ENCODE data around the gene TMEM165.

Gene TMEM165

DNA sequence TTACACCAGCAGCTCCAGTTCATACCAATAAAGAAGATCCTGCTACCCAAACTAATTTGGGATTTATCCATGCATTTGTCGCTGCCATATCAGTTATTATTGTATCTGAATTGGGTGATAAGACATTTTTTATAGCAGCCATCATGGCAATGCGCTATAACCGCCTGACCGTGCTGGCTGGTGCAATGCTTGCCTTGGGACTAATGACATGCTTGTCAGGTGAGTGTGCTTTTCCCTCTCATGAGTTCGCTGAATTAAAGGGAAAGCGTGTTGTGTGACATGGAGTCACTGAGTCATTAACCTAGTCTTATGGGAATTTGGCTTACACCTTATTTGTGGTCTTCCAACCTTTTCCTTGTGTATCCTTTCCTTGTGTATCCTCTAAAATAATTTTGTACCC, 15.9 kb downstream of the TMEM165 start:
- Histone ChIP-seq H3K27me3 (ENCODE audit: low read length) (no peaks in the 10 kb centered on the region), H3K9me3 (ENCODE audit: insufficient read depth, low read length) (no peaks in the 10 kb centered on the region), H3K79me2 (ENCODE audit: insufficient read depth, low read length) (peaks cover 51% of the 10 kb centered on the region), H3K9ac (ENCODE audit: low read length) (no peak overlapping the region), H3F3A (ENCODE audit: insufficient read depth) (no peaks in the 10 kb centered on the region), H2AFZ (ENCODE audit: low read depth, low read length, severe bottlenecking) (no peak overlapping the region), H3K36me3 (ENCODE audit: low read length) (peaks cover 3% of the 10 kb centered on the region; the same call in 1 of the 2 replicates), H3K27ac (ENCODE audit: low read depth, low read length) (no peak overlapping the region), H3K4me2 (ENCODE audit: low read depth, low read length, poor library complexity, severe bottlenecking) (no peak overlapping the region), H3K9me2 (replicated peaks; ENCODE audit: insufficient read depth, low read length) (no peaks in the 10 kb centered on the region), H4K20me1 (ENCODE audit: low read depth, low read length) (no peaks in the 10 kb centered on the region), H3K4me3 (ENCODE audit: insufficient read depth, low read length, poor library complexity, severe bottlenecking) (no peak overlapping the region)
- TF ChIP-seq EZH2phosphoT487 (conservative IDR thresholded peaks at IDR 0.05; ENCODE audit: low read length): no peak
- TF ChIP-seq, protein P1, sequence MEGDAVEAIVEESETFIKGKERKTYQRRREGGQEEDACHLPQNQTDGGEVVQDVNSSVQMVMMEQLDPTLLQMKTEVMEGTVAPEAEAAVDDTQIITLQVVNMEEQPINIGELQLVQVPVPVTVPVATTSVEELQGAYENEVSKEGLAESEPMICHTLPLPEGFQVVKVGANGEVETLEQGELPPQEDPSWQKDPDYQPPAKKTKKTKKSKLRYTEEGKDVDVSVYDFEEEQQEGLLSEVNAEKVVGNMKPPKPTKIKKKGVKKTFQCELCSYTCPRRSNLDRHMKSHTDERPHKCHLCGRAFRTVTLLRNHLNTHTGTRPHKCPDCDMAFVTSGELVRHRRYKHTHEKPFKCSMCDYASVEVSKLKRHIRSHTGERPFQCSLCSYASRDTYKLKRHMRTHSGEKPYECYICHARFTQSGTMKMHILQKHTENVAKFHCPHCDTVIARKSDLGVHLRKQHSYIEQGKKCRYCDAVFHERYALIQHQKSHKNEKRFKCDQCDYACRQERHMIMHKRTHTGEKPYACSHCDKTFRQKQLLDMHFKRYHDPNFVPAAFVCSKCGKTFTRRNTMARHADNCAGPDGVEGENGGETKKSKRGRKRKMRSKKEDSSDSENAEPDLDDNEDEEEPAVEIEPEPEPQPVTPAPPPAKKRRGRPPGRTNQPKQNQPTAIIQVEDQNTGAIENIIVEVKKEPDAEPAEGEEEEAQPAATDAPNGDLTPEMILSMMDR (IDR thresholded peaks at IDR 0.05; ENCODE audit: insufficient read depth, low read length, poor library complexity, severe bottlenecking): no peak

DNA sequence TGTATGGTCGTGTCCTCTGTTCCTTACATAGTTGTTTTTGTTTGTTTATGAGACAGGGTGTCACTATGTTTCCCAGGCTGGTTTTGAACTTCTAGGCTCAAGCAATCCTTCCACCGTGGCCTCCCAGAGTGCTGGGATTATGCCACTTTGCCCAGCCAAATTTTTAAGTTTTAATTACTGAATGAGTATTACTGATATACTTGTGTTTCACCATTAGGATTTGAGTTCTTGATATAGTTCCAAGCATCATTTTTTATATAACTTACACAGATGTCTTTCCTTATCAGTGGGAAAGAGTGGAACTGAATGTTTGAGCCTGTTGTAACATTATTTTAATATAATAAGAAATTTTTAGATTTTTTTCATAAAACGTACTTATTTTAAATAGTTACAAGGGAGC, 20.4 kb downstream of the TMEM165 start:
- no peak overlapping the region for H3K9ac ChIP-seq (ENCODE audit: low read length)
- H2AFZ ChIP-seq (ENCODE audit: low read depth, low read length, severe bottlenecking): no peak overlapping the region
- no peak overlapping the region for H3K27ac ChIP-seq (ENCODE audit: low read depth, low read length)
- no peak overlapping the region for H3K4me2 ChIP-seq (ENCODE audit: low read depth, low read length, poor library complexity, severe bottlenecking)
- no peaks in the 10 kb centered on the region for H3K27me3 ChIP-seq (ENCODE audit: low read length)
- H3F3A ChIP-seq (ENCODE audit: insufficient read depth): no peaks in the 10 kb centered on the region
- peaks cover 7% of the 10 kb centered on the region; the same call in 1 of the 2 replicates for H3K36me3 ChIP-seq (ENCODE audit: low read length)
- H3K79me2 ChIP-seq (ENCODE audit: insufficient read depth, low read length): peaks cover 7% of the 10 kb centered on the region; the same call in 1 of the 2 replicates
- H4K20me1 ChIP-seq (ENCODE audit: low read depth, low read length): no peaks in the 10 kb centered on the region
- no peak overlapping the region for H3K4me3 ChIP-seq (ENCODE audit: insufficient read depth, low read length, poor library complexity, severe bottlenecking)
- no peaks in the 10 kb centered on the region for H3K9me2 ChIP-seq (replicated peaks; ENCODE audit: insufficient read depth, low read length)
- TF ChIP-seq EZH2phosphoT487 (conservative IDR thresholded peaks at IDR 0.05; ENCODE audit: low read length): no peak
- TF ChIP-seq, protein P1 (IDR thresholded peaks at IDR 0.05; ENCODE audit: insufficient read depth, low read length, poor library complexity, severe bottlenecking): no peak
- no peaks in the 10 kb centered on the region for H3K9me3 ChIP-seq (ENCODE audit: insufficient read depth, low read length)

DNA sequence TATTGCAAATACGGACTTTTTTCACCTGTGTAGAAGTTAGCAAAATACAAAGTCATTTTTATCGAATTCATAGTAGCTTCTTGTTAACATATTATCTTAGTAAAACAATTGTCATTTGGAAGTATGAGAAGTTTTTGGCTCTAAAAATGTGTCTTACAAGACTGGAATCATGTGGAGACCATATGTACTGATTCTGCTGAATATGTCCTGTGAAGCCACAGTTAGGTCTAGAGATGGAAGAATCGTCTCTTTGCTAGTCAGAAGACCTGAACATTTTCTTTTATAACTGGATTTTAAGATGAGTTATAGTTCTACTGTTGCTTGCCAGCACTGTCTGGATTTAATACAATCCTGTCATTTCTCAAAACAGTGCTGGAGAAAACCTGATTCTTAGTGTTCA, 29.0 kb downstream of the TMEM165 start:
- no peaks in the 10 kb centered on the region for H3F3A ChIP-seq (ENCODE audit: insufficient read depth)
- no peaks in the 10 kb centered on the region for H3K27me3 ChIP-seq (ENCODE audit: low read length)
- no peaks in the 10 kb centered on the region for H3K9me2 ChIP-seq (replicated peaks; ENCODE audit: insufficient read depth, low read length)
- no peak overlapping the region for H3K27ac ChIP-seq (ENCODE audit: low read depth, low read length)
- no peak for TF ChIP-seq EZH2phosphoT487 (conservative IDR thresholded peaks at IDR 0.05; ENCODE audit: low read length)
- TF ChIP-seq, protein P1 (IDR thresholded peaks at IDR 0.05; ENCODE audit: insufficient read depth, low read length, poor library complexity, severe bottlenecking): no peak
- H2AFZ ChIP-seq (ENCODE audit: low read depth, low read length, severe bottlenecking): no peak overlapping the region
- no peaks in the 10 kb centered on the region for H3K79me2 ChIP-seq (ENCODE audit: insufficient read depth, low read length)
- H4K20me1 ChIP-seq (ENCODE audit: low read depth, low read length): no peaks in the 10 kb centered on the region
- peaks cover 2% of the 10 kb centered on the region; the same call in 1 of the 2 replicates for H3K36me3 ChIP-seq (ENCODE audit: low read length)
- no peak overlapping the region for H3K4me3 ChIP-seq (ENCODE audit: insufficient read depth, low read length, poor library complexity, severe bottlenecking)
- H3K4me2 ChIP-seq (ENCODE audit: low read depth, low read length, poor library complexity, severe bottlenecking): no peak overlapping the region
- no peak overlapping the region for H3K9ac ChIP-seq (ENCODE audit: low read length)
- no peaks in the 10 kb centered on the region for H3K9me3 ChIP-seq (ENCODE audit: insufficient read depth, low read length)
